GM12878 (cell line): ENCODE results near the gene PHACTR1. TPM values are rescaled to one million over a fixed set of nuclear protein-coding genes. Genes with fewer than 3 reads are reported as not detected.

ENCODE experiments used
- ATAC-seq: fragments of 200-7000 bp; cut with Tn5 transposase; 3 replicates; pipeline ENCODE4 v1.9.1; 2020; ENCODE audit warnings: mild to moderate bottlenecking, moderate library complexity
- BruUV-seq: library from RNA; stranded (reverse); fragments of 400-500 nt; replicated peaks from 2 replicates; lab custom pipeline; 2021; lab: Mats Ljungman, UMichigan
- CTCF ChIA-PET: fragments of 300-600 bp; sonication (Branson Sonifier 250); formaldehyde crosslinking; extraction: SDS; loops from one replicate; lab custom pipeline; 2021; ENCODE audit warnings: inconsistent platforms; lab: Yijun Ruan, JAX
- POLR2A ChIA-PET: fragments of 350-600 bp; formaldehyde crosslinking; extraction: SDS; loops from one replicate; lab custom pipeline; 2021; ENCODE audit warnings: inconsistent platforms; lab: Charles Lee
- RAD21 ChIA-PET: fragments of 300-600 bp; sonication (Branson Sonifier 250); formaldehyde crosslinking; loops from one replicate; lab custom pipeline; 2023; ENCODE audit warnings: antibody characterized with exemption; ENCODE audit not compliant: unreplicated experiment; lab: Charles Lee
- SMC1A ChIA-PET: fragments of 300-600 bp; sonication (Branson Sonifier 250); formaldehyde crosslinking; loops from one replicate; lab custom pipeline; 2023; ENCODE audit not compliant: unreplicated experiment, uncharacterized antibody; lab: Charles Lee
- DNase-seq: peaks from one replicate; pipeline ENCODE4 v3.0.0-alpha.2; 2011; ENCODE audit warnings: low read depth, low spot score
- FAIRE-seq: peaks from 3 replicates; lab custom pipeline; 2011; peaks lifted over from hg19 to GRCh38; lab: Jason Lieb, UNC
- H2AFZ ChIP-seq: 2 replicates; pipeline ENCODE4 v1.6.0; 2011; ENCODE audit warnings: low read depth, low read length, control low read depth; ENCODE audit not compliant: control insufficient read depth
- H3K27ac ChIP-seq: 2 replicates; pipeline ENCODE4 v1.5.1; 2011; ENCODE audit warnings: control low read depth; ENCODE audit not compliant: control insufficient read depth, insufficient read depth
- H3K27me3 ChIP-seq, 2 experiments: replicated peaks in 1 of 2; 2 replicates each; pipeline versions ENCODE4 v1.6.0 to v1.6.1; 2011; ENCODE audit warnings: low read length in 1 of 2; ENCODE audit not compliant: control insufficient read depth in 2 of 2, insufficient read depth in 2 of 2
- H3K36me3 ChIP-seq, 2 experiments: 2 replicates each; pipeline ENCODE4 v1.5.1; 2011; ENCODE audit warnings: low read length in 1 of 2; ENCODE audit not compliant: control insufficient read depth in 2 of 2, insufficient read depth in 2 of 2
- H3K4me1 ChIP-seq: 2 replicates; pipeline ENCODE4 v1.6.1; 2011; ENCODE audit warnings: mild to moderate bottlenecking, low read length, moderate library complexity, mixed read lengths; ENCODE audit not compliant: control insufficient read depth, insufficient read depth
- H3K4me2 ChIP-seq: 2 replicates; pipeline ENCODE4 v1.6.0; 2011; ENCODE audit warnings: control low read depth; ENCODE audit not compliant: control insufficient read depth, insufficient read depth
- H3K4me3 ChIP-seq: fragments of 200-600 bp; sonication (generic); 2 replicates; pipeline ENCODE4 v1.5.1; 2016
- H3K79me2 ChIP-seq: 2 replicates; pipeline ENCODE4 v1.6.0; 2011; ENCODE audit warnings: low read length; ENCODE audit not compliant: control insufficient read depth, insufficient read depth
- H3K9ac ChIP-seq: 2 replicates; pipeline ENCODE4 v1.8.0; 2011; ENCODE audit warnings: low read length, control low read depth, mixed read lengths; ENCODE audit not compliant: control insufficient read depth, insufficient read depth
- H3K9me3 ChIP-seq: replicated peaks from 3 replicates; pipeline ENCODE4 v1.5.1; 2011; ENCODE audit warnings: mild to moderate bottlenecking, low read length; ENCODE audit not compliant: control insufficient read depth, insufficient read depth
- H4K20me1 ChIP-seq: 2 replicates; pipeline ENCODE4 v1.6.0; 2011; ENCODE audit not compliant: control insufficient read depth, insufficient read depth
- FOXM1 ChIP-seq: IDR thresholded peaks from 2 replicates; pipeline ENCODE4 v1.6.1; 2012; ENCODE audit warnings: low read depth, mild to moderate bottlenecking, inconsistent platforms, low read length, moderate library complexity
- SIN3A ChIP-seq: IDR thresholded peaks from 2 replicates; pipeline ENCODE4 v1.6.1; 2012; ENCODE audit warnings: low read depth, low read length, improper control_type of control experiment
- SREBF1 ChIP-seq: IDR thresholded peaks from 2 replicates; pipeline ENCODE4 v1.6.1; 2012; ENCODE audit warnings: mild to moderate bottlenecking, low read length
- WGBS: methylation state at CpG from one replicate; pipeline ENCODE4 v1.1.6; 2016; ENCODE audit warnings: low lambda C conversion rate; ENCODE audit not compliant: insufficient replicate concordance, insufficient coverage; ENCODE audit errors: missing lambda C conversion rate; 5-methylcytosine and 5-hydroxymethylcytosine counted together
- in situ Hi-C: fragments of 300-500 bp; cut with MboI; formaldehyde crosslinking; loops from 9 replicates; pipeline ENCODE4 v1.14.3; 2018; ENCODE audit warnings: mixed read lengths
- intact Hi-C: fragments of 100-400 bp; cut with micrococcal nuclease; formaldehyde crosslinking; loops from one replicate; pipeline ENCODE4 v1.14.2; 2022; ENCODE audit not compliant: unreplicated experiment
- polyA plus RNA-seq, 11 experiments: library from polyadenylated mRNA; depleted of rRNA in 4 of 11; unstranded in 6 of 11; stranded (reverse) in 5 of 11; fragments of >200 nt; fragmentation: Nextera tagmentation in 4 of 11; fragmentation: Illumina TruSeq in 1 of 11; extraction: Ambion mirVana in 4 of 11; extraction: Trizol in 1 of 11; gene quantifications; 1 replicate in 1 of 11; 2 replicates in 10 of 11; pipeline versions ENCODE4 v1.2.1 to v1.2.3, GENCODE V29; 2011 to 2016; ENCODE audit warnings: inconsistent platforms in 2 of 11, missing spikeins in 2 of 11, low read depth in 1 of 11
- total RNA-seq, 4 experiments: library from RNA; depleted of rRNA in 3 of 4; stranded (reverse); fragments of >200 nt in 3 of 4; fragmentation: Illumina TruSeq in 1 of 4; extraction: Trizol in 1 of 4; gene quantifications; 2 replicates each; pipeline versions ENCODE4 v1.2.1 to v1.2.3, GENCODE V29; 2013 to 2021
- TF ChIP-seq, protein P1 (sequence below): fragments of 450-650 bp; conservative IDR thresholded peaks from 2 replicates; pipeline ENCODE4 v1.6.1; 2017; ENCODE audit warnings: mild to moderate bottlenecking, moderate library complexity
- TF ChIP-seq, protein P2 (sequence below): IDR thresholded peaks from 2 replicates; pipeline ENCODE4 v1.6.1; 2012; ENCODE audit warnings: mild to moderate bottlenecking, low read depth, low read length

PHACTR1 gene
- total and polyA plus RNA-seq, 10 of the 15 experiments (the other 5 are each of a cell fraction or from before 2014, with no cell fraction given): 34.2 to 94.6 (median 62.3) TPM

DNA sequence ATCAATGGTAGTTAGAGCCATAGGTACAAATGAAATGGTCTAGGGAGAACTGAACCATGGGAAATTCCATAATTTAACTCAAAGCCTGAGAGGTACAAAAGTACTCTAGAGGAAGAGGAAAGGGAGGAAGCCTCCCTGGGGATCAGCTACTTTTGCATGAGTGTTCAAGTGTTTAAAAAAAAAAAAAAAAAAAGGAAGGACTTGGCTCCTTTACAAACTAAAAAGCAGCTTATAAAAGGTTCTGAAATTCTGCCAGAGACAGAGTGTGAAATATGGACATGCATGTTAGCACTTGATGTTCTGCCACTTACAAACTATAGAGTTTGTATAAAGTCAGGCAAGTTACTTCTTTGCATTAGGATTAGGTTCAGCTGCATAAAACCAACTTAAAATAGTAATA lies 321.7 kb downstream of the PHACTR1 start (continued):
- TF ChIP-seq, protein P1, sequence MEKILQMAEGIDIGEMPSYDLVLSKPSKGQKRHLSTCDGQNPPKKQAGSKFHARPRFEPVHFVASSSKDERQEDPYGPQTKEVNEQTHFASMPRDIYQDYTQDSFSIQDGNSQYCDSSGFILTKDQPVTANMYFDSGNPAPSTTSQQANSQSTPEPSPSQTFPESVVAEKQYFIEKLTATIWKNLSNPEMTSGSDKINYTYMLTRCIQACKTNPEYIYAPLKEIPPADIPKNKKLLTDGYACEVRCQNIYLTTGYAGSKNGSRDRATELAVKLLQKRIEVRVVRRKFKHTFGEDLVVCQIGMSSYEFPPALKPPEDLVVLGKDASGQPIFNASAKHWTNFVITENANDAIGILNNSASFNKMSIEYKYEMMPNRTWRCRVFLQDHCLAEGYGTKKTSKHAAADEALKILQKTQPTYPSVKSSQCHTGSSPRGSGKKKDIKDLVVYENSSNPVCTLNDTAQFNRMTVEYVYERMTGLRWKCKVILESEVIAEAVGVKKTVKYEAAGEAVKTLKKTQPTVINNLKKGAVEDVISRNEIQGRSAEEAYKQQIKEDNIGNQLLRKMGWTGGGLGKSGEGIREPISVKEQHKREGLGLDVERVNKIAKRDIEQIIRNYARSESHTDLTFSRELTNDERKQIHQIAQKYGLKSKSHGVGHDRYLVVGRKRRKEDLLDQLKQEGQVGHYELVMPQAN: no peak
- TF ChIP-seq, protein P2, sequence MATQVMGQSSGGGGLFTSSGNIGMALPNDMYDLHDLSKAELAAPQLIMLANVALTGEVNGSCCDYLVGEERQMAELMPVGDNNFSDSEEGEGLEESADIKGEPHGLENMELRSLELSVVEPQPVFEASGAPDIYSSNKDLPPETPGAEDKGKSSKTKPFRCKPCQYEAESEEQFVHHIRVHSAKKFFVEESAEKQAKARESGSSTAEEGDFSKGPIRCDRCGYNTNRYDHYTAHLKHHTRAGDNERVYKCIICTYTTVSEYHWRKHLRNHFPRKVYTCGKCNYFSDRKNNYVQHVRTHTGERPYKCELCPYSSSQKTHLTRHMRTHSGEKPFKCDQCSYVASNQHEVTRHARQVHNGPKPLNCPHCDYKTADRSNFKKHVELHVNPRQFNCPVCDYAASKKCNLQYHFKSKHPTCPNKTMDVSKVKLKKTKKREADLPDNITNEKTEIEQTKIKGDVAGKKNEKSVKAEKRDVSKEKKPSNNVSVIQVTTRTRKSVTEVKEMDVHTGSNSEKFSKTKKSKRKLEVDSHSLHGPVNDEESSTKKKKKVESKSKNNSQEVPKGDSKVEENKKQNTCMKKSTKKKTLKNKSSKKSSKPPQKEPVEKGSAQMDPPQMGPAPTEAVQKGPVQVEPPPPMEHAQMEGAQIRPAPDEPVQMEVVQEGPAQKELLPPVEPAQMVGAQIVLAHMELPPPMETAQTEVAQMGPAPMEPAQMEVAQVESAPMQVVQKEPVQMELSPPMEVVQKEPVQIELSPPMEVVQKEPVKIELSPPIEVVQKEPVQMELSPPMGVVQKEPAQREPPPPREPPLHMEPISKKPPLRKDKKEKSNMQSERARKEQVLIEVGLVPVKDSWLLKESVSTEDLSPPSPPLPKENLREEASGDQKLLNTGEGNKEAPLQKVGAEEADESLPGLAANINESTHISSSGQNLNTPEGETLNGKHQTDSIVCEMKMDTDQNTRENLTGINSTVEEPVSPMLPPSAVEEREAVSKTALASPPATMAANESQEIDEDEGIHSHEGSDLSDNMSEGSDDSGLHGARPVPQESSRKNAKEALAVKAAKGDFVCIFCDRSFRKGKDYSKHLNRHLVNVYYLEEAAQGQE: no peak

DNA sequence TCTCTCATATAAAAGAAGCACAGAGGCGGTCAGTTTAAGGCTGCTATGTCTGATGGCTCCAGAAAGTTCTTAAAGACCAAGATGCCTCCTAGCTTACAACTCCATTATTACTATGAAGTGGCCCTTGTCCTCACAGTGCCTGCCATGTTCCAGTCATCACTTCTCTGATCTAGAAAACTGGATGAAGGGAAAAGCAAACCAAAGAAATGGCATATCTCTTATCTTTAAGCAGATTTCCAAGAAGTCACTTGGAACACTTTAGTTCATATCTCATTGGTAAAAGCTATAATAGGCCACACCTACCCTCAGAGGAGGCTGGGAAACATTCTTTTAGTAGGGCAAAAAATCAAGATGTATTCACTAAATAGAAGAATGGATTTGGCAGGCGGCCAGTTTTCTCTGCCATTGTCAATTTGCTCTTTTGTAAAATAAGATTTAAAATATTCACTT lies 322.2 kb downstream of the PHACTR1 start:
- Histone ChIP-seq H2AFZ (no peak overlapping the region), H3K4me3 (no peak overlapping the region), H3K9me3 (no peaks in the 10 kb centered on the region), H4K20me1 (no peaks in the 10 kb centered on the region), H3K4me2 (no peak overlapping the region), H3K27me3 (peaks cover 0 to 7% of the 10 kb centered on the region in 2 experiments; a peak in 1 of 4 replicates), H3K4me1 (no peaks in the 10 kb centered on the region), H3K9ac (no peak overlapping the region), H3K79me2 (no peaks in the 10 kb centered on the region), H3K27ac (no peak overlapping the region), H3K36me3 (no peaks in the 10 kb centered on the region)
- TF ChIP-seq FOXM1: no peak
- no peak for TF ChIP-seq SIN3A
- no peak for TF ChIP-seq SREBF1
- RAD21 ChIA-PET: no interaction called here
- no TSS peak for BruUV-seq
- DNase-seq (no peak), FAIRE-seq (no peak), ATAC-seq (no peak)
- SMC1A ChIA-PET: no interaction called here
- CTCF ChIA-PET: interaction anchor here (0.6 kb wide), 1 partner anchor 536 kb away, joined by 3 read pairs; the partner anchor contains the start of gene SIRT5
- WGBS: 18% methylated on average over 2 of the region's 2 CpGs
- in situ Hi-C loops (no loop called here), intact Hi-C loops (no loop called here)
- POLR2A ChIA-PET: no interaction called here
